ENCODE data around the gene PRCP. TPM values are rescaled to one million over a fixed set of nuclear protein-coding genes. Genes with fewer than 3 reads are reported as not detected.

Gene PRCP
- total and polyA plus RNA-seq, 2 experiments from 2014 or later, result 33.3 to 52.8 TPM

- Mint-ChIP-seq H3K36me3 (ENCODE audit: low read depth) (peaks cover 31% of the 10 kb centered on the region), H3K4me3 (no peak overlapping the region), H3K4me1 (no peaks in the 10 kb centered on the region), H3K27ac (no peak overlapping the region), H3K9me3 (no peaks in the 10 kb centered on the region), H3K27me3 (ENCODE audit: insufficient read depth, low read depth, poor library complexity) (peaks cover 6% of the 10 kb centered on the region)
- Histone ChIP-seq H3K4me3 (no peak overlapping the region), H3K4me1 (ENCODE audit: insufficient read depth) (no peaks in the 10 kb centered on the region), H3K79me2 (replicated peaks; ENCODE audit: insufficient read depth) (no peaks in the 10 kb centered on the region), H2AFZ (no peak overlapping the region), H3K27me3 (ENCODE audit: insufficient read depth) (no peaks in the 10 kb centered on the region), H4K20me1 (replicated peaks; ENCODE audit: insufficient read depth) (no peaks in the 10 kb centered on the region), H3K36me3 (ENCODE audit: insufficient read depth) (peaks cover 30% of the 10 kb centered on the region; the same call in 1 of the 2 replicates), H3K27ac (ENCODE audit: low read depth) (no peak overlapping the region), H3K4me2 (no peak overlapping the region), H3F3A (replicated peaks; ENCODE audit: low read depth) (no peaks in the 10 kb centered on the region), H3K9me2 (ENCODE audit: insufficient read depth) (no peaks in the 10 kb centered on the region)
- no peak for TF ChIP-seq ZNF331 (CRISPR knock-in tag; IDR thresholded peaks at IDR 0.05; ENCODE audit: low read depth)
- TF ChIP-seq NANOG (IDR thresholded peaks at IDR 0.05; ENCODE audit: borderline replicate concordance), result no peak
- TF ChIP-seq STAT1 (IDR thresholded peaks at IDR 0.05; ENCODE audit: unreplicated experiment), result no peak
- no peak for TF ChIP-seq EZH2phosphoT487 (IDR thresholded peaks at IDR 0.05; ENCODE audit: unreplicated experiment)
- no peak for TF ChIP-seq CTCF (conservative IDR thresholded peaks at IDR 0.05; ENCODE audit: low read depth in 2 of 2)
- TF ChIP-seq, protein P1, sequence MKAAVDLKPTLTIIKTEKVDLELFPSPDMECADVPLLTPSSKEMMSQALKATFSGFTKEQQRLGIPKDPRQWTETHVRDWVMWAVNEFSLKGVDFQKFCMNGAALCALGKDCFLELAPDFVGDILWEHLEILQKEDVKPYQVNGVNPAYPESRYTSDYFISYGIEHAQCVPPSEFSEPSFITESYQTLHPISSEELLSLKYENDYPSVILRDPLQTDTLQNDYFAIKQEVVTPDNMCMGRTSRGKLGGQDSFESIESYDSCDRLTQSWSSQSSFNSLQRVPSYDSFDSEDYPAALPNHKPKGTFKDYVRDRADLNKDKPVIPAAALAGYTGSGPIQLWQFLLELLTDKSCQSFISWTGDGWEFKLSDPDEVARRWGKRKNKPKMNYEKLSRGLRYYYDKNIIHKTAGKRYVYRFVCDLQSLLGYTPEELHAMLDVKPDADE (IDR thresholded peaks at IDR 0.05), result no peak
- TF ChIP-seq JUNB (IDR thresholded peaks at IDR 0.05; ENCODE audit: unreplicated experiment), result no peak
- TF ChIP-seq ZNF114 (CRISPR knock-in tag; IDR thresholded peaks at IDR 0.05), result no peak
- TF ChIP-seq, protein P2, sequence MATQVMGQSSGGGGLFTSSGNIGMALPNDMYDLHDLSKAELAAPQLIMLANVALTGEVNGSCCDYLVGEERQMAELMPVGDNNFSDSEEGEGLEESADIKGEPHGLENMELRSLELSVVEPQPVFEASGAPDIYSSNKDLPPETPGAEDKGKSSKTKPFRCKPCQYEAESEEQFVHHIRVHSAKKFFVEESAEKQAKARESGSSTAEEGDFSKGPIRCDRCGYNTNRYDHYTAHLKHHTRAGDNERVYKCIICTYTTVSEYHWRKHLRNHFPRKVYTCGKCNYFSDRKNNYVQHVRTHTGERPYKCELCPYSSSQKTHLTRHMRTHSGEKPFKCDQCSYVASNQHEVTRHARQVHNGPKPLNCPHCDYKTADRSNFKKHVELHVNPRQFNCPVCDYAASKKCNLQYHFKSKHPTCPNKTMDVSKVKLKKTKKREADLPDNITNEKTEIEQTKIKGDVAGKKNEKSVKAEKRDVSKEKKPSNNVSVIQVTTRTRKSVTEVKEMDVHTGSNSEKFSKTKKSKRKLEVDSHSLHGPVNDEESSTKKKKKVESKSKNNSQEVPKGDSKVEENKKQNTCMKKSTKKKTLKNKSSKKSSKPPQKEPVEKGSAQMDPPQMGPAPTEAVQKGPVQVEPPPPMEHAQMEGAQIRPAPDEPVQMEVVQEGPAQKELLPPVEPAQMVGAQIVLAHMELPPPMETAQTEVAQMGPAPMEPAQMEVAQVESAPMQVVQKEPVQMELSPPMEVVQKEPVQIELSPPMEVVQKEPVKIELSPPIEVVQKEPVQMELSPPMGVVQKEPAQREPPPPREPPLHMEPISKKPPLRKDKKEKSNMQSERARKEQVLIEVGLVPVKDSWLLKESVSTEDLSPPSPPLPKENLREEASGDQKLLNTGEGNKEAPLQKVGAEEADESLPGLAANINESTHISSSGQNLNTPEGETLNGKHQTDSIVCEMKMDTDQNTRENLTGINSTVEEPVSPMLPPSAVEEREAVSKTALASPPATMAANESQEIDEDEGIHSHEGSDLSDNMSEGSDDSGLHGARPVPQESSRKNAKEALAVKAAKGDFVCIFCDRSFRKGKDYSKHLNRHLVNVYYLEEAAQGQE (IDR thresholded peaks at IDR 0.05; ENCODE audit: unreplicated experiment), result no peak
- no peak for TF ChIP-seq POLR2AphosphoS5 (IDR thresholded peaks at IDR 0.05; ENCODE audit: low read depth)
- TF ChIP-seq ZNF462 (CRISPR knock-in tag; IDR thresholded peaks at IDR 0.05), result no peak
- TF ChIP-seq CREB1 (CRISPR knock-in tag; IDR thresholded peaks at IDR 0.05; ENCODE audit: low read depth), result no peak
- TF ChIP-seq EZH2 (IDR thresholded peaks at IDR 0.05; ENCODE audit: low read depth, unreplicated experiment), result no peak
- ATAC-seq, result no peak
- DNase-seq (ENCODE audit: low spot score), result no peak
These were observed 36.0 kb upstream of the PRCP start for GRCh38 chr11:82936261-82936660.
